NK-92 (cell line): ENCODE measurements around the gene MAP3K7.

Source experiments
- DNase-seq: peaks from one replicate; lab custom pipeline; 2025; ENCODE audit not compliant: unreplicated experiment; lab: John Stamatoyannopoulos, UW

MAP3K7 gene

DNA sequence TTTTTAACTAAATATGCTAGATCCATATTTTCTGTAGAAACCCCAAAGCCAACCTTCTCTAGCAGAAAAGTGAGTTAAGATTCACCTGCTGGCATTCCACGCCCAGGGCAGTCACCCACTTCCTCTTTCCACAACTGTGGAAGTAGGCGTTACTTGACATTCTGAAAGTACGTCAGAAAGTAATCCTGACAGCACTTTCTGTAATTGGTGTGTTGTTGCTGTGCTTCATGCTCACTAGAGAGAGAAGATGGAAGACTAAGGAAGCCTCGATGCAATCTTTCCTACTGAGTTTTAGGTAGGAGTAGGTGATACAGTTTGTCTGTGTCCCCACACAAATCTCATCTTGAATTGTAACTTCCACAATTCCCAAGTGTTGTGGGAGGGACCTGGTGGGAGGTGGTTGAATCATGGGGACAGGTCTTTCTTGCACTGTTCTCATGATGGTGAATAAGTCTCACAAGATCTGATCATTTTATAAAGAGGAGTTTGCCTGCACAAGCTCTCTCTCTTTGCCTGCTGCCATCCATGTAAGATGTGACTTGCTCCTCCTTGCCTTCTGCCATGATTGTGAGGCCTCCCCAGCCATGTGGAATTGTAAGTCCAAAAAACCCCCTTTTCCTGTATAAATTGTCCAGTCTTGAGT lies 101.1 kb downstream of the MAP3K7 start:
- DNase-seq, result no peak

DNA sequence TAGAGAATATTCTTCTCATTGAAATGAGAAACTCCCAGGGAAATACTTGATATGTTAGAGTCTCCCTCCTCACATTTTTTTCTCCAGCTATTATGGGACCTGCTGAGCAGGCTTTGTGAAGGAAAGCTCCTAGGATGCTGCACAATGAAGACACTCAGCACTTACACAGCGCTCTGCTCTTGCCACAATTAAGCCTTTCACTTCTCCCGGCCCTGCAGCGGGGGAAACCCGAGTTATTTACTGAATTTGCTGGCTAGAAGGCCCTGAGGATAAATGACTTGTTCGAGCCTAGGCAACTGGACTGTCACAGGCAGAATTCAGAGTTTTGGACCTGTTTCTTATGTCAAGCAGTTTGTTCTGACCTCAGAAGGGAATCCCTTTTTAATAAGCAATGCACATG lies 102.0 kb downstream of the MAP3K7 start:
- no peak for DNase-seq

DNA sequence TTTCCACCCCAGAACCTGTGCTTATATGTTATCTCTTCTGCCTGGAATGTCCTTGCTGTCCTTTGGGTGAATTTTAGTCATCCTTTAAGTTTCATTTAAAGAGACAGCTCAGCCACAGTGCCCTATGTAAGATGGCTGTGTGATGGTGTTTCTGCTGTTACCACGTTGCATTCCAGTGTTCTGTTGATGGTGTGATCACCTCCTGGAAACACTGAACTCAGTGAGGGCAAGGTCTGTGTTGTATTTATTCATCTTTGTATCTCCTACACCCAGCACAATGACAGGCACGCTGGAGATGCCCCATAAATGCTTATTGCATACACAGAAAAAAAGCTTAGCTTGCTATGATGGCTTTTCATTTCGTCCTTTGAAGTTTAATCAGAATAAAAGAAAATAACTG lies 102.5 kb downstream of the MAP3K7 start:
- DNase-seq, result no peak

DNA sequence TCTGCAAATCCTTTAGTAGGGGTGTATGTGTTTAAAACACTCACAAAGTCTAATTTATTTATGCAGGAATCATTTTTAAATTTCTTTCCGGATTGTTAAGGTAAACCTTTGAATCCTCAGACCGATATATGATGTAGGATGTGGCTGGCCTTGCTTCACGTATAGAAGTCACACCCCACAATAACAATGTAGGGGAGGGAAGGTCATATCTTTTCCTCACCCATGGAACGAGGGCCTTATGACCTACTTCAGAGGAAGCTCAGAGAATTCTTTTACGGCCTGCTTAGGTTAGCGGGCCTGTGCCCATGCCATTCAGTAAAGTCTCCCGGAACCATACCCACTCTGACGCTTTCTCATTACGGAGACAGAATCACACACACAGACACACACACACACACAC lies 102.9 kb downstream of the MAP3K7 start:
- DNase-seq, result no peak

DNA sequence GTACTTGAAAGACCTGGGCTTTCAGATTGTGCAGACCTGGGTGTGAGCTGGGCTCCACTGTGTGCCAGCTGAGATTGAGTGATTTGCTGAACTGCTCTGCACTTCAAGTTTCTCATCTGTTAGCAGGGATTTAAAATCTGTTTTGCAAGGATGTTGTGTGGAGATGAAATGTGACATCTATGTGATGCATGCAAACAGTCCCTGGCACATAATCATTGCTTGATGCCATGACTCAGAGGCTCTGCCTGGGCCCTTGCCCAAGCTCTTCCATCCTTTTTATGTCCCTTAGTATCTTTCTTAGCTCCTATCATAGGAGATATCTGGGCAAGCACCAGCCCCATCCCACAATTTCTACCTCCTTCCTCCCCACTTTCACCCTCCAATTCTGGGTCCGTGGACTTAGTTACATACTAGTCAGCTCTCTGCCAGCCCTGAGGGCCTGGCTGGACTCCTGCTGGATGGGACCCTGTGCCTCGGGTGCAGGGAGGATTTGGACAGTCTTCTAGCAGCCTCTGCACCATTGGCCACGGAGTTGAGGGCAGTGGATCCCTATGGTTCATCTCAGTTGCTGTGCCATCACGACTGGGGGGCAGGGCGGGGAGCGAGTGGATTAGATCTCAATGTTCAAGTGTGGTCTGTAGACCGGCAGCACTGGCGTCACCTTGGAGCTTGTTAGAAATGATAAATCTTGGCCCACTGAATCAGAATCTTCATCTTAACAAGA lies 103.6 kb downstream of the MAP3K7 start:
- no peak for DNase-seq

DNA sequence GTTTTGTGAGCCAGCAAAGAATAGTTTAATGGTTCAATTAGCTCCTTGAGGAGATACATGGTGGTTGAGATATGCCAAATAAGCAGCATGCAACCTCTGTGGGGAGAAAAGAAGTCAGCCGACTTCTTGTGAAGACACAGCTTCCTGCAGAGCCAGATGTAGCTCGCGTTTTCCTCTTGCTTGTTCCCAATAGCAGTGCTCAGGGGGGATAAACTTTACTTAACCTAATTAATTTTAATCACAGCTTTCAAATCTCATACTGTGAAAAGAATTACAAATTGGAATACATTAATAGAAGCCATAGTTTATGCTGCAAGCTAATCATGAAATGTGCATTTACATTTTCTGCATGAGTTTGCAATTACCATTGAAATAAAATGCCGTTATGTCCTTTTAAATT lies 106.2 kb downstream of the MAP3K7 start:
- no peak for DNase-seq

DNA sequence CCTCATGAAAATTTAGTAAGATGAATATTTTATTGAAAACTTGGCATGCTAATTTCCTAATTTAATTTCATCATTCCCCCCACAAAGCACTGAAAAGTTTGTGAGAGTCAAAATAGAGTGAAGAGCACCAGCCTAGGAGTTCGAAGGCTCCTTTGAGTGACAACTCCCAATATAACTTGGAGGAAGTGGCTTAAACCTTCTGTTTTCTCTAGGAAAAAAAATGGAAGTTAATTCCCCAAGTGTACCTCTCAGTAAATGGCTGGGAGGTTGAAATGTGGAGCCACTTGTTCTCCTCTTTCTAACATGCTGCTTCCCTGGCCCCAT lies 107.3 kb downstream of the MAP3K7 start:
- no peak for DNase-seq

DNA sequence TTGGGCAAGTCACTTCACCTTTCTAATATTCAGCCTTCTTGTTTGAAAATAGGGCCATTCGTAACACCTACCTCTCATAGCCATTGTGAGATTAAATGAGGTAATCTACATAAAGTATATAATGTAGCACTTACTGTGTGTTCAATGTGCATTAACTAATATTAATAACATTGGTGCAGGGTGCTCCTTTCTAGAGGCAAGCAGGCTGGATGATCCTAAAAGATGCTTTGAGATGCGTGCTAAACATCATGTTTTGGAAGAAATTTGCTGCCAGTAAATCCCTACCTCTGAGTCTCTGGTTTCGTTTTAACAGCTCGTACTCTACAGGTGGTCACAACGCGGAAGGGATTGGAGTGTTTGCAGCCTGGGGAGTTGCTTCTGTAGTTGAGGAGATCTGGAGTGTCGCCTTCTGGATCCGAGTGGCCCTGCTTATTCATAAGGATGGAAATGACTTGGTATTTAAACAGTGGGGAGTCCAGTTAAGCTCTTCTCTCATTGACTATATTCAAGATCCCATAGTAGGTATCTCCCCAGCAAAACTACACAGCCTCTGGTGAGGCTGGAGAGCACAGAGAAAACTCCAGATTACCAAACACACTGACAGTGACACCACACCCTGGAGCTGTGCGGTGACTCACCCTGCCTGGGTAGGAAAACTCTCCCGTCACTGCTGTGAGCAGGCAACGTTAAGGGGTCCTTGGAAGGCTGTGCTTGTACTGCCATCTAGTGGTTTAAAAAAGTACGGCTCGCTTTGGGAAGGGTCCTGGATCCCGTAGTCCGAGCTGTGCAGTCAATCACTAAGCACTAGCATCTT lies 107.9 kb downstream of the MAP3K7 start:
- peak; percentile 27 for DNase-seq

DNA sequence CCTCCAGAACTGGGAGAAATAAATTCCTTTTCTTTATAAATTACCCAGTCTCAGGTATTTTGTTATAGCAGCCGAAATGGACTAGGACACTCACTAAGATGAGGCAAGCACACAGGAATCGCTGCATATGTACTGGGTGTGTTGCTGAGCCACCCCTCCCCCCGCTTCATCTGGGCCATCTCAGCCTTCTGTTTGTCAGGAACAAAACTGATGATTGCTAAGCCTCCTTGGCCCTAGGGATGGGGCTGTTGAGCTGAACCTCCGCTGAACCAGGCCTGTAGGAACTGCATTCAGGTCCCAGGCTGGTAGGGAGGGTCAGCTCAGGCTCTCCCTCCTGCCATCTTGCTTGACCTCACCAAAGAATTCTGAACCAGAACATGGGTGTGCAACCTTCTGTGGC lies 108.6 kb downstream of the MAP3K7 start:
- no peak for DNase-seq

DNA sequence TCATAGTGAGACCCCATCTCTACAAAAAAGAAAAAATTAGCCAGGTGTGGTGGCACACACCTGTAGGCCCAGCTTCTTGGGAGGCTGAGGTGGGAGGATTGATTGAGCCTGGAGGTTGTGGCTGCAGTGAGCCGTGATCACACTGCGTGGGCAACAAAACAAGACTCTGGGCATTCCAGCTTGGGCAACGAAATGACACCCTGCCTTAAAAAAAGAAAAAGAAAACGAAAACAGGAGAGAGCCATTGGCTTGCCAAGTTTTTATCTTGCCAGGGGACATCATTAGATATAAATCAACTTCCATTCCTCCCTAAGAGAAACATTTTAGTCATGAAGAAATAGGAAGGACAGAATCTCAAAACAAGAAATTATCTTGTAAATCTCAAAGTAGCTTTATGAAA lies 109.5 kb downstream of the MAP3K7 start:
- DNase-seq, result no peak

DNA sequence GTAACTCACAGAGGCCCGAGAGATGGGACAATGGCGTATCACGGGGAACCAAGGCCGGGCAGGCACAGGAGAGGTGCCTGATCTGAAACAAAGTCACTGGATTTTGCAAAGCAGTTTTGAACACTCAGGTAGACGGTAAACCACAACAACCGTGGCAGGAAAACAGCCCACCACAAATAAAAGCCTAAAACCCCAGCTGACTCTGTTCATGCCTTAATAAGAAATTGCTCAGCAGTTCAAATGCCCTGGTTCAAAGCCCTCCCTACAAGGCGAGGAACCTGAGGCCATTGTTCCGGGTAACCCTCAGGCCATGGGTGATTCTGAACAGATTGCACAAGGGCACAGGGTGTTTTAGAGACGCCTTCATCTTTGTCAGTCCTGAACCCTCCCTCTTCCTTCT lies 114.2 kb downstream of the MAP3K7 start:
- no peak for DNase-seq

DNA sequence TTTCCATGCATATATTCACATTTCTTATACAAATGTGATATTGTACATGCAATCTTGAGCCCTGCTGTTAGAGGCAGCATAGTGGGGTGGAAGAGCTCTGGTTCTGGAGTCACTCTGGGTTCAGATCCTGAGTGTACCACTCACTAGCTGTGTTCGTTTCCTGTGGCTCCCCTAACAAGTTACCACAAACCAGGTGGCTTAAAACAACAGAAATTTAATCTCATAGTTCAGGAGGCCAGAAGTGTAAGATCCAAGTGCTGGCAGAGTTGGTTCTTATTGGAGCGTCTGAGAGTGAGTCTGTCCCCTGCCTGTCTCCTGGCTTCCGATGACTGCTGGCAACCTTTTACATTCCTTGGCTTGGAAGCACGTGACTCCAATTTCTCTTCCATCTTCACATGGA lies 115.6 kb downstream of the MAP3K7 start:
- no peak for DNase-seq

DNA sequence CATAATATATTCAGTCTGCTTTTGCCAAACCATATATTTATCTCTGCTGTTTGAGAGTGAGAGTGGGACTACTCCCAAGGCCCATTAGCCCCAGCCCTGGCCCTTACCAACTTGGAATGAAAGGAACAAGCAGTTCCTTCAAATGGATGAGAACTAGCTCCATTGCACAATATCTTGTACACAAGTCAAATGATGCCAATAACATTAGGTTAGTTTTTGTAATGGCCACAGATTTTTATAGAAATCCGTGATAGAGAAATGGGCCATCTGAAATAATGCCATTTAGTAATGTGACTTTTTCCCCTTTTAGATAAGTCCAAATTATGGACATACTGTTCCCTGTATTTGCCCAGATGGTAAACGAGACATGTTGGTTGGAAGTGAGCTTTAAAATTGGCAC lies 117.0 kb downstream of the MAP3K7 start:
- no peak for DNase-seq

DNA sequence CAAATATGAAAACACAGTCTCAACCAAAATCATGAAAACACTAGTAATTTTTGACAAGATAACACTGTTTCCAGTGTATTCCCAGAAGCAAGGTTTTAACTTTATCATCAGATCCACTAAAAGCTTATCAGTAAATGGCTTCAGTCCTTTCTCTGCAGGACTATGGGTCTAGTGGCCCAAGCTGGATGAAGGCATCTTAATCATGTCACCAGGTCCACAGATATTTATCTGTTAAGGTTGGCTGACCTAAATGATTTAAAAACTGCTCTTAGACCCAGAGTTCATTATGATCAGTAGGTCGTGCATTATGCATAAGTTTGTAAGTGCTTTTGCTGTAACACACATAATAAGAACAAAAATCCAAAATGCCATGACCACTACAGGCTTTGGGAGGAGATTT lies 118.0 kb downstream of the MAP3K7 start:
- no peak for DNase-seq

DNA sequence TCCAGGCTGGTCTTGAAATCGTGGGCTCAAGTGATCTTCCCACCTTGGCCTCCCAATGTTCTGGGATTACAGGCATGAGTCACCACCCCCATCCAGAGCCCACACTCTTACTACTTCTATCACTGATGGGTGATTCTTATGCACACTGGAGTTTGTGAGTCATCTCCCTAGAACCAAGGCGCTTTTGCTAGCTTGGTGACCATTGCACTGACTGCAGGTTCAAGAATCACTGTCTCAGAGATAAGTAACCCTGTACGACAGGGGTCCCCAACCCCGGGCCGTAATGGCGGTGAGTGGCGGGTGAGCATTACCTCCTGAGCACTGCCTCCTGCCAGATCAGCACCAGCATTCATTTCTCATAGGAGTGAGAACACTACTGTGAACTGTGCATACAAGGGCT lies 118.8 kb downstream of the MAP3K7 start:
- DNase-seq, result no peak

DNA sequence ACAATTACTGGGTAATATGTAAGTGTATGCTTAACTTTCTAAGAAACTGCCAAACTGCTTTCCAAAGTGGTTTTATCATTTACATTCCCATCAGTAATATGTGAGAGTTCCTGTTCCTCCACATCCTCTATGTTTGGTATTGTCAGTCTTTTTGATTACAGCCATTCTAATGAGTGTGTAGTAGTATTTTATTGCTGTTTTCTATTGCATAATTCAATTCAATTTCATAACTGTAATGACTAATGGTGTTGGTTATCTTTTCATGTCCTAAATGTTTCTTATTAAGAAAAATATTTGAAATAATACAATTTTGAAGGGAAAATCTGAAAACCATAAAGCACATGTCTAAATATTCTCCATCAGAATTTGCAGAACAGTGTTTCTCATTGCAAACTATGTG lies 119.3 kb downstream of the MAP3K7 start:
- DNase-seq, result no peak

DNA sequence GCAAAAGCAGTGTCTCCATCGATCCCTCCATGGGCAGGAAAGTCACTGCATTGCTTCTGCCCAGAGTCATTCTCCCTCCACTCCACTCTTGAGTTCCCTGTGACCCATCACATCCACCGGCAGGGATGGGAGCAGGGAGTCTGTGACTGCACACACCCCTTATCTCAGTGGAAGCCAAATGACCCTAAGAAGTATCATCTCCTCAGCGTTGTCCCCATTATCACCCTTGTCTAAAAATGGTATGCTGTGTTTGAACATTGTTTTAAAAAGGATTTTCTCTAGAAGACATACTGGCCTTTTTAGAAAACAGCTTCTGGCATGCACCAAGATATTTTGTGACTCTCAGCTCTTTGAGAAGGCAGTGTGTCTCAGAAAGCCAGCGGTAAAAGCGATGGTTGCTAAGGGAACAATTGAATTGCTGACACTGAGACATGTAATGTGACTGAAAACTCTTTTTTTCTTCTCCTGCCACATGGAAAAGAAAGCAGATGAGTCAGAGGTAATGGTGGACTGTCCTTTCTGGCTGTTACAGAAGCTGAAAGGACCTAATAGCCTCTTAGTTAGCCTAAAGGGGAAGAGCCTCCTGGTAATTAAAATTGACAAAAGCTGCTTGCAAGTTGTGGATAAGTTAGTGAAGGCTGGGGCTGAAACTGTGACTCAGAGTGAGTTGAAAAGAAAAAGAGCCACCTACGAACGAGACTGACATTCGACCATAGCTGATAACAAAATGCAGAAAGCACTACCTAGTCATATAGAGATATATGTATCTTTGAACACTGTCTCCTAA lies 120.5 kb downstream of the MAP3K7 start:
- no peak for DNase-seq

DNA sequence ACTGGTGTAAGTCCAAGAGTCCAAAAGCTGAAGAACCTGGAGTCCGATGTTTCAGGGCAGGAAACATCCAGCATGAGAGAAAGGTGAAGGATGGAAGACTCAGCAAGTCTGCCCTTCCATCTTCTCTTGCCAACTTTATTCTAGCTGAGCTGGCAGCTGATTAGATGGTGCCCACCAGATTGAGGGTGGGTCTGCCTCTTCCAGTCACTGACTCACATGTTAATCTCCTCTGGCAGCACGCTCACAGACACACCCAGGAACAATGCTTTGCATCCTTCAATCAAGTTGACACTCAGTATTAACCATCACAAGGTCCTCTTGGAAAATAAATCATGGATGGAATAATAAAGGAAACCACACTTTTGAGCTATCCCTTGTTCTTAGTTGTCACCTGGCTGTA lies 121.2 kb downstream of the MAP3K7 start:
- DNase-seq, result no peak

DNA sequence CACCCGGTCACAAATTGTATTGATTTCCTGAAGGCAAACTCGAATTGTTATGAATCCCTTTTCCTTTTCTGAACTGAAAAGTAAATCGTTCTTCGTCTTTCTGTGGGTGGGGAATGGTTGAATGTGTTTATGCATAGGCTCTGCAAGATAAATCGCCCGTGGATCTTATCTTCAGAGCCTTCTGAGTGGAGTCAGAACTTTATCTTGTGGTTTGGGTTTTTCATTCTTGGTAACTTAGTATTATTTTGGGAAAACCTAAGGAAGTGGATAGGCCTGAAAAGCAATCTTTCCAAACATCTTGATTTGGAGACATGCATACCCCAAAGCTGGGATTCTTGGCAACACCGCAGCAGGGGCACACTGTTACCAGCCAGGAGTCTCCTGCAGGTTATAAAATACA lies 122.4 kb downstream of the MAP3K7 start:
- no peak for DNase-seq

DNA sequence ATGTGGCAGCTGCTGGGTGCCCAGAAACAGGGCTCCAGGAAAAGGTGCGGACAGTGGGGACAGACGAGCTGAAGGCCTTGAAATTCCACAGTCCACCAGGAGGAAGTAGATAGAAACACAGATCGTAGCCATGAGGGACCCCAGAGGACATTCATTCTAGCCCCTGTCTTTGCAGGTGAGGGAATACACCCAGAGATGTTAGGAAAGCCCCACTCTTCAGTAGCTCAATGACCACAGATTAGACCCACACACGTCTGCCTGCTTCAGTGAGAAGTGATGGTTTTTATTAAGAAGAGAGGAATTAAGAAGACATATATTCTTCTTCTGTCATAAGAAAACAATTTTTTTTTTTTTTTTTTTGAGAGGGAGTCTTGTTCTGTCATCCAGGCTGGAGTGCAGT lies 123.0 kb downstream of the MAP3K7 start:
- no peak for DNase-seq
